AG10803 (cell line): Measurements from ENCODE around the gene IGF1R.

Source experiments
- DNase-seq: peaks from one replicate; pipeline ENCODE4 v3.0.0; 2010; ENCODE audit warnings: low read depth
- H3K4me3 ChIP-seq: 2 replicates; pipeline ENCODE4 v1.5.1; 2011; ENCODE audit warnings: mild to moderate bottlenecking, low read length, control low read depth
- TF ChIP-seq, protein P1 (sequence below): conservative IDR thresholded peaks from 2 replicates; pipeline ENCODE4 v1.5.1; 2011; ENCODE audit warnings: mild to moderate bottlenecking, low read length, control low read depth, inconsistent platforms

IGF1R gene

DNA sequence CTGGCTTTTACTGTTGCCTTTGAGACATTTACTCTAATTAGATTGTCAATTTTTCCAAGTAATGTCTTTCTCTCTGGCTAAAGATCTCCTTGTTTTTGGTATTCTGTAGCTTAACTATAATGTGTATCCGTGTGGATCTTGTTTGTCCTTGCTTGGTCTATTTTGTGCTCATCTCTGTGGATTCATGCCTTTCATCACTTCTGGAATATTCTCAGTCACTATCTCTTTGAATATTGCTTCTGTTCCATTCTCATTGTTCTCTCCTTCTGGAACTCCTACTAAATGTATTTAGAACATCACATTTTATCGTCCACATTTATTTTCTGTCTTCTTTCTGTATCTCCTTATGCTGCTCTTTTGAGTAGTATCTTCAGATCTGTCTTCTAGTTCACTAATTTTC is 346.6 kb downstream of the IGF1R start:
- TF ChIP-seq, protein P1, sequence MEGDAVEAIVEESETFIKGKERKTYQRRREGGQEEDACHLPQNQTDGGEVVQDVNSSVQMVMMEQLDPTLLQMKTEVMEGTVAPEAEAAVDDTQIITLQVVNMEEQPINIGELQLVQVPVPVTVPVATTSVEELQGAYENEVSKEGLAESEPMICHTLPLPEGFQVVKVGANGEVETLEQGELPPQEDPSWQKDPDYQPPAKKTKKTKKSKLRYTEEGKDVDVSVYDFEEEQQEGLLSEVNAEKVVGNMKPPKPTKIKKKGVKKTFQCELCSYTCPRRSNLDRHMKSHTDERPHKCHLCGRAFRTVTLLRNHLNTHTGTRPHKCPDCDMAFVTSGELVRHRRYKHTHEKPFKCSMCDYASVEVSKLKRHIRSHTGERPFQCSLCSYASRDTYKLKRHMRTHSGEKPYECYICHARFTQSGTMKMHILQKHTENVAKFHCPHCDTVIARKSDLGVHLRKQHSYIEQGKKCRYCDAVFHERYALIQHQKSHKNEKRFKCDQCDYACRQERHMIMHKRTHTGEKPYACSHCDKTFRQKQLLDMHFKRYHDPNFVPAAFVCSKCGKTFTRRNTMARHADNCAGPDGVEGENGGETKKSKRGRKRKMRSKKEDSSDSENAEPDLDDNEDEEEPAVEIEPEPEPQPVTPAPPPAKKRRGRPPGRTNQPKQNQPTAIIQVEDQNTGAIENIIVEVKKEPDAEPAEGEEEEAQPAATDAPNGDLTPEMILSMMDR = no peak
- DNase-seq = no peak
- H3K4me3 ChIP-seq = no peak overlapping the region

DNA sequence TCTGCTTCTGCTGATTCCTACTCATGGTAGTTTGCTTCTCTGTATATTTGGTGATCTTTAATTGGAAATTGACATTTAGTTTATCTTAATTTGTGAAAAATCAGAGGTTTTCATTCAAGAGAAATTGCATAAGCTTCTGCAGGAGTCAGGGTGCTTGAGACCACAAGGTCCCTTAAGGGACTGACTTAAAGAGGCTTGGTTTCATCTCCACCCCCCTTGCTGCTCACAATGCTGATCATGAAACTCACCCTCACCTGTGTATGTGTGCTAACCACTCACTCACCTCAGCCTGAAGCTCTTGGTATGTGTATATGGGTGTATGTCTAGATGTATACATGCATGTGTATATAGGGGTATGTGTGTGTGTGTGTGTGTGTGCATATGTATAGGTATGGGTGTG is 347.8 kb downstream of the IGF1R start:
- TF ChIP-seq, protein P1 = no peak
- no peak for DNase-seq
- H3K4me3 ChIP-seq = no peak overlapping the region

DNA sequence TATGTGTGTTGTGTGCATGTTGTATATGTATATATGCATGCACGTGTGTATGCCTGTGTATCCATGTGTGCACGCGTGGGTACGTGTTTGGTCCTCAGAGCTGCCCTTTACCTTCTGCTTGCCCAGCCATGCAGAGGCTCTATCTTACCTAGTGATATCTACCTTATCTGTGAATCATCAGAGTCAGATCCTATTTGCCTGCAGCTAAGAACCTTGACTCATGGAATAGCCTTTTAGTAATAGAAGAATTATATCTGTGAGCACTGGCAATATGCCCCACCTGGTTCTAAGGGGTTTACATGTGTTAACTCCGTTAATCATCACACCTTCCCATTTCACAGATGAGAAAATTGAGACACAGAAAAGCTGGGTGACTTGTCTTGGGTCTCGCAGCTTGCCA is 348.3 kb downstream of the IGF1R start:
- TF ChIP-seq, protein P1 = no peak
- no peak overlapping the region for H3K4me3 ChIP-seq
- DNase-seq = no peak

DNA sequence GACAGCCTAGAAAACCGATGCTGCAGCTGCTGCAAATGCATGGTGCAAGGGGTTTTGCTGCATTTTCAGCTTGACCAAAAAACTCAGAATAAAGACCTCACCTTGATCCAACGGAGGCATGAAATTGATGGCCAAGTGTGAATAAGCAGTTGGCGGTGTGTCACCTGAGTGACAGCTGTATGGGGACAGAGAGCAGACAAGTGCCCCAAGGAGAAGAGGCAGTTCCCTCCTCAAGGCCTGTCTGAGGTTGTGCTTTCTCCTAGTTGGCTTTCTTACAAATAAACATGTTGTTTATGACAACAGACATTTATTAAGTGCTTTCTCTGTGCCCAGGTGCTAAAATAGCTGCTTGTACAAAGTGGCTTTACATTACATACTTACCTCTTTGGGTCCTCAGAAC is 349.0 kb downstream of the IGF1R start:
- no peak overlapping the region for H3K4me3 ChIP-seq
- TF ChIP-seq, protein P1 = no peak
- DNase-seq = no peak

DNA sequence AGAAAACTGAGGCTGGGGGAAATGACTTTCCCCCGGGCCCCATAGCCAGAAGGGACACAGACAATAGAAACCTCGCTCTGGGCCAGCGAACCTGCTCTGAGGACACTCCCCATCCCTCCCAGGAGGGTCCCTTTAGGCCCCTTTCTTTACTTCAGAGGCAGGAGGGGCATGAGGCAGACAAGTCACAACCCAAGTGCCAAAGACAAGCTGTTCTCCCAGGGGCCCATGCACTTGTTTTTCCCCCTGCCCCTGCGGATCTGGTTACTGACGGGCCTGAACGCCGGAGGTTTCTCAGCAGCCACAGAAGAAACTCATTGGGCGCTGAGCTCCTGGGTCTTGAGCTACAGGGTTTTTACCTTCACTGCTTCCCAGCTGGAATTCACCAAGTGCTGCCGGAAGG is 349.4 kb downstream of the IGF1R start:
- TF ChIP-seq, protein P1 = no peak
- no peak for DNase-seq
- H3K4me3 ChIP-seq = no peak overlapping the region

DNA sequence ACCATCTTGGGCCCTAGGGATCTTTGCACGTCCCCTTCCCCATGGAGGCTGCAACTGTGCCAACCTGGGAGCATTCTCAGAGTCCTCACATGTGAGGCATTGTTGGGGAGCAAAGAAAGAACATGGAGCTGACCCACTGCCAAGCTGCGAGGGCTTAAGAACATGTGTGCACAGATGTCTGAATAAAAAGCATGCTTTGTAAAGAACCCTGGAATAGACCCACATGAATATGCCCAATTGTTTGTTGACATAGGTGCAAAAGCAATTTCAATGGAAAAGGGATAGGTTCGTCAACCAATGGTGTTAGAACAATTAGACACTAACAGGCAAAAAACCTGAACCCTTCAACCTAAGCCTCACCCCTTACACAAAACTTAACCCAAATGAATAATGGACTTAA is 349.9 kb downstream of the IGF1R start:
- TF ChIP-seq, protein P1 = no peak

DNA sequence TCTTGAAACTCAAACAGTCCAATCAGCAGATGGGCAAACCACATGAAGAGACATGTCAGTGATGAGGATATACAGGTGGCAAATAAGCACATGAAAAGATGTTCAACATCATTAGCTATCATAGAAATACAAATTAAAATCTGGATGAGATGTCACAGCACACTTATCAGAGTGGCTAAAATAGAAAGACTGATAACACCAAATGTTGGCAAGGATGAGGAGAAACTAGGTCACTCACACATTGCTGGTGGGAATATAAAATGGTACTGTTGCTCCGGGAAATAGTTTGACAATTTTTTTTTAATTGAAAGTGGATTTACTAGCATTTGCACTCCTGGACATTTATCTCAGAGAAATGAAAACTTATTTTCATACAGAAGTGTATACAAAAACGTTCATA is 350.9 kb downstream of the IGF1R start:
- TF ChIP-seq, protein P1 = no peak
- no peak overlapping the region for H3K4me3 ChIP-seq
- DNase-seq = no peak

More for the DNA sequence above, 349.9 kb downstream of the IGF1R start:
- no peak for DNase-seq
- no peak overlapping the region for H3K4me3 ChIP-seq
